GM19438 (cell line): Measurements from ENCODE around the gene LRG1.

Experiments used
- ATAC-seq: cut with Tn5 transposase; IDR thresholded peaks from one replicate; pipeline ENCODE4 v1.9.1; 2021; ENCODE audit warnings: low read depth; ENCODE audit not compliant: unreplicated experiment

Gene LRG1, protein sequence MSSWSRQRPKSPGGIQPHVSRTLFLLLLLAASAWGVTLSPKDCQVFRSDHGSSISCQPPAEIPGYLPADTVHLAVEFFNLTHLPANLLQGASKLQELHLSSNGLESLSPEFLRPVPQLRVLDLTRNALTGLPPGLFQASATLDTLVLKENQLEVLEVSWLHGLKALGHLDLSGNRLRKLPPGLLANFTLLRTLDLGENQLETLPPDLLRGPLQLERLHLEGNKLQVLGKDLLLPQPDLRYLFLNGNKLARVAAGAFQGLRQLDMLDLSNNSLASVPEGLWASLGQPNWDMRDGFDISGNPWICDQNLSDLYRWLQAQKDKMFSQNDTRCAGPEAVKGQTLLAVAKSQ

GRCh38 chr19:4539693-4540581 is at the start of gene LRG1:
Gene LRG1 (minus strand): TSS chr19:4540036. CDS start chr19:4540013, 23 bp downstream.
- ATAC-seq = peak; percentile 60

DNA sequence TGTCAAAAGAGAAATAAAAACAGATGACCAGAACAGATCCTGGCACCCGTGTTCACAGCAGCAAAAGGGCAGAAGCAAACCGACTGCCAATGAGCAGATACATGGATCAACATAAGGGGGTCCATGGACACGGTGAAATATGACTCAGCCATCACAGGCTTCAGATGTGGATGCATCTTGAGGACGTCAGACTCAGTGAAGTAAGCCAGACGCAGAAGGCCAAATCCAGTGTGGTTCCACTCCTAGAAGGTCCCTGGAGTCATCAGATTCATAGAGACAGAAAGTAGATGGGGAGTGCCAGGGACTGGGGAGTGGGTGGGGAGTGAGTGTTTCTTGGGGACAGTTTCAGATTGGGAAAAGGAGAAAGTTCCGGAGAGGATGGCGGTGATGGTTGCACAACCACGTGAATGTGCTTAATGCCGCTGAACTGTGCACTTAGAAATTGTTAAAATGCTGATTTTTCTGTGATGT is 48.5 kb upstream of the LRG1 start:
- ATAC-seq = no peak

GRCh38 chr19:4587527-4587926 is 47.7 kb upstream of the LRG1 start:
- no peak for ATAC-seq

GRCh38 chr19:4586691-4587090 is 46.9 kb upstream of the LRG1 start:
- ATAC-seq = no peak

DNA sequence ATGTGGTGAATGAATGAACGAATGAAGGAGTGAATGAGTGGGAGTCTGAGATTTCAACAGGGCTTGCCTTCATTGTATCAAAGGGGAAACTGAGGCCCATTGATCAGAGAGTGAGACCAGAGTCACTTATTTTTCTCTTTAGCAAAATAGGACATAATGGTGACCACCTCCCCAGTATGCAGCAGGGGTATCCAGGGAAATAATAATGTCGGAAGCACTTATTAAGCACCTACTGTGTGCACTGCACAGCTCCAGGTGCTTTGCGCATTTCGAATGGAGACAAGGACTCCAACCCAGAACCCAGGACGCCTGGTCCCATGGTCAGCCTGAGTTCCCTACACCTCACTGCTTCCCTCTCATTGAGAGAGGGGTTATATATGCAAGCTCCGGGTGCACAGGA is 46.4 kb upstream of the LRG1 start:
- no peak for ATAC-seq

DNA sequence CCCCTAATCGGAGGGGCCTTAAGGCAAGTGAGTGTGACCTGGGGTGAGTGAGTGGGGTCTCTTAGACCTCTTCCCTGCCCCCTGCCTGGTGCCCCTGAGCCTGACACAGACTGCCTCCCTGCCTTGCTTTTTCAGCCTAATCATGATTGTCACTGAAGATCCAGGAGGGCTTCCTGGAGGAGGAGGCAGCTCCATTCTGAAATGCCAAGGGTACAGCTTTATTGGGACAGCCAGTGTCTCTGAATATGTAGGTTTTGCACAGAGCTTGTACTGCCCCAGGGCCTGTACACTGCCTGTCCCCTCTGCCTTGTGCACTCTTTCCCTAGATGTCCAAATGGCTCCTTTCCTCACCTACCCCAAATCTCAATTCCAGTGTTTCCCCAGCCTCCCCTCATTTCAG is 45.7 kb upstream of the LRG1 start:
- ATAC-seq = no peak

- no peak for ATAC-seq
These were observed 45.0 kb upstream of the LRG1 start for GRCh38 chr19:4584670-4585460.

DNA sequence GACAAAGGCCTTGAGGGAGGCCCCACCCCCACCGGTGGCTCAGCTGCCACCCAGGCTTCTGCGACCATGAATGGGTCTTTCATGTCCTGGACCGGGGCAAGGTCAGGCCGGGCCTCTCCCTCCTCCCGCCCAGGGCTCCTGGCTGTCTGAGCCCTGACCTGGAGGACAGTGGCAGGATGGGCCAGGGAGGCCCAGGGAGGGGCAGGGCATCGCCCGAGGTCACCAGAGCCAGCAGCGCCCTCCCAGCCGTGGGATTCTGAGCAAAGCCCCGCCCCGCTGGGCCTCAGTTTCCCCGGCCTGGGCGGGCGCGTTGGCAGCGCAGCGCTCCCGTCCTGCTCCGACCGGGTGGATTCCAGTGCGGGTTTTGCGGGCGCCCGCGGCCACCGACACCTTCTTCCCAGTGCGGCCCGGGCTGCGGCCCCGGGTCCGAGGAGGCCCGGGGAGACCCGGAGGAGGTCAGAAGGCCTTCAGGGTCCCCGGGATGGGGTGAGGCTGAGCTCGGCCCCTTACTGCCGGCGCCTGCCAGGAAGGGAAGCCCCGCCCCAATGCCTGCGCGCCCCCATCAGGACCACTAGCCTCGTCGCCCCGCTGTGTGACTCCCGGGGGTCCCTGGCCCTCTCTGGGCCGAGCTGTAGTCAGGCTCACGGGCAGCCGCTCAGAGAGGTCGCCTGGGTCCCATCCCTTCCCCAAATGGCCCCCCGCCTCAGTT is 44.3 kb upstream of the LRG1 start:
- no peak for ATAC-seq

GRCh38 chr19:4582980-4583842 is 43.4 kb upstream of the LRG1 start:
- no peak for ATAC-seq

- ATAC-seq = no peak
These were observed 42.1 kb upstream of the LRG1 start for GRCh38 chr19:4581666-4582553.

DNA sequence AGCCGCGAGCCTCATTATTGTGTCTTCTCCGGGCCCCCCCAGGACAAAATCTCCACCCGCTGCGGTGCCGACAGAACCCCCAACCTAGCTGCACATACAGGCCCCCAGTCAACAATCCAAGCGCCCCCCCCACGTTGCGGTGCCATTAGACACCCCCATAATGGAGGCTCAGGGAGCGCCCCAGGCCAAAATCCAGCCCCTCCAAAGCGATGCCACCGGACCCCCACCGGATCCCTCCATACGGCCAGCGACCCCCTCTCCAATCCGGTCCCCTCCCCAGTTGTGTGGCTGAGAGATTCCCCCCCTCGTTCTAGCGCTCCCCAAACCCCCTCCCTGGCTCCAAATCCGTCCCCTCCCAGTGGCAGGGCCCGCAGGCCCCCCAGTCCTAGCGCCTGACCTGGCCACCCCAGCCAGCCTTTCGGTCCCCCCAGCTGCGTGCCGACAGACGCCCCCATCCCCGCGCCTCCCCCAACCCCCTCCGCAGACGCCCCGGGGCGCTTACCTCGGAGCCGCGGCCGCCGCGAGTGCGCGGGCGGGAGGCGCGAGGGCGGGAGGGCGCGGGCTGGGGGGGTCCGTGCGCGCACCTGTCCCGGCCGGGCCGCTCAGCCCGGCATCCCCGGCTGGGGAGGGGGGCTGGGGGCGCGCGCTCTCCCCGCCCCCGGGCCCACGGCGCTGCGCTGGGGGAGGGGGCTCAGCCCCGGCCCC is 41.3 kb upstream of the LRG1 start:
- ATAC-seq = no peak

GRCh38 chr19:4580021-4580901 is 40.4 kb upstream of the LRG1 start:
- ATAC-seq = no peak

GRCh38 chr19:4579389-4579788 is 39.6 kb upstream of the LRG1 start:
- no peak for ATAC-seq

- no peak for ATAC-seq
These were observed 38.9 kb upstream of the LRG1 start for GRCh38 chr19:4578552-4579248.

GRCh38 chr19:4577020-4577782 is 37.4 kb upstream of the LRG1 start:
- no peak for ATAC-seq
